IMR-90 (cell line): ENCODE measurements around the gene MYL4. TPM values are rescaled to one million over a fixed set of nuclear protein-coding genes. Genes with fewer than 3 reads are reported as not detected.

Experiments used
- ATAC-seq: fragments of 200-7000 bp; cut with Tn5 transposase; 2 replicates; pipeline ENCODE4 v1.9.1; 2020; ENCODE audit warnings: low read depth, mild to moderate bottlenecking, moderate library complexity
- BruUV-seq: library from RNA; stranded (reverse); fragments of 400-500 nt; replicated peaks from 2 replicates; lab custom pipeline; 2021; lab: Mats Ljungman, UMichigan
- CTCF ChIA-PET: fragments of 300-600 bp; formaldehyde crosslinking; extraction: SDS; loops from one replicate; lab custom pipeline; 2021; ENCODE audit warnings: antibody characterized with exemption; lab: Yijun Ruan, JAX
- POLR2A ChIA-PET: fragments of 300-600 bp; sonication (Branson Sonifier 250); formaldehyde crosslinking; loops from one replicate; lab custom pipeline; 2022; ENCODE audit warnings: antibody characterized with exemption; ENCODE audit not compliant: unreplicated experiment; lab: Charles Lee
- DNase-seq: peaks from one replicate; pipeline ENCODE4 v3.0.0; 2013
- H2AFZ ChIP-seq: replicated peaks from 2 replicates; pipeline ENCODE3; 2013; ENCODE audit warnings: low read length, mild to moderate bottlenecking; ENCODE audit not compliant: poor library complexity
- H2AK5ac ChIP-seq: 2 replicates; pipeline ENCODE4 v1.6.1; 2013; ENCODE audit warnings: low read depth, low read length, inconsistent platforms
- H2AK9ac ChIP-seq: replicated peaks from 2 replicates; pipeline ENCODE3; 2013; ENCODE audit warnings: mild to moderate bottlenecking, low read depth, low read length, moderate library complexity; ENCODE audit not compliant: poor library complexity
- H2BK120ac ChIP-seq: 2 replicates; pipeline ENCODE4 v1.6.1; 2013; ENCODE audit warnings: low read depth, low read length, inconsistent platforms
- H2BK15ac ChIP-seq: 3 replicates; pipeline ENCODE4 v1.6.1; 2013; ENCODE audit warnings: low read depth, low read length, inconsistent platforms
- H2BK20ac ChIP-seq: 2 replicates; pipeline ENCODE4 v1.6.1; 2013; ENCODE audit warnings: low read depth, mild to moderate bottlenecking, inconsistent platforms, low read length, moderate library complexity
- H2BK5ac ChIP-seq: 2 replicates; pipeline ENCODE4 v1.6.1; 2013; ENCODE audit warnings: mild to moderate bottlenecking, low read depth, low read length, inconsistent platforms; ENCODE audit not compliant: poor library complexity, severe bottlenecking
- H3K14ac ChIP-seq: replicated peaks from 2 replicates; pipeline ENCODE4 v1.6.1; 2013; ENCODE audit warnings: low read depth, low read length, inconsistent platforms
- H3K18ac ChIP-seq: 2 replicates; pipeline ENCODE4 v1.6.1; 2013; ENCODE audit warnings: low read depth, low read length, control low read depth
- H3K23ac ChIP-seq: 2 replicates; pipeline ENCODE4 v1.6.1; 2013; ENCODE audit warnings: low read depth, low read length, inconsistent platforms
- H3K27ac ChIP-seq: 2 replicates; pipeline ENCODE4 v1.5.1; 2013; ENCODE audit warnings: mild to moderate bottlenecking, control low read depth, low read length; ENCODE audit not compliant: insufficient read depth
- H3K27me3 ChIP-seq: 2 replicates; pipeline ENCODE4 v1.6.1; 2013; ENCODE audit warnings: low read length; ENCODE audit not compliant: control insufficient read depth, insufficient read depth
- H3K36me3 ChIP-seq: 2 replicates; pipeline ENCODE4 v1.6.1; 2013; ENCODE audit warnings: low read length, mixed read lengths; ENCODE audit not compliant: control insufficient read depth, insufficient read depth
- H3K4ac ChIP-seq: 2 replicates; pipeline ENCODE4 v1.6.1; 2013; ENCODE audit warnings: low read depth, low read length, inconsistent platforms
- H3K4me1 ChIP-seq: 2 replicates; pipeline ENCODE4 v1.6.1; 2013; ENCODE audit warnings: low read length, mixed read lengths; ENCODE audit not compliant: control insufficient read depth, insufficient read depth
- H3K4me2 ChIP-seq: 2 replicates; pipeline ENCODE4 v1.6.1; 2013; ENCODE audit warnings: low read depth, mild to moderate bottlenecking, control low read depth, low read length, moderate library complexity
- H3K4me3 ChIP-seq: 2 replicates; pipeline ENCODE4 v1.5.1; 2013; ENCODE audit warnings: low read depth, mild to moderate bottlenecking, control low read depth, low read length, moderate library complexity; ENCODE audit not compliant: insufficient read depth
- H3K56ac ChIP-seq: 2 replicates; pipeline ENCODE4 v1.6.1; 2013; ENCODE audit warnings: low read length, inconsistent platforms; ENCODE audit not compliant: insufficient read depth; ENCODE audit errors: extremely low read depth
- H3K79me1 ChIP-seq, 2 experiments: 2 replicates each; pipeline ENCODE4 v1.6.1; 2013; ENCODE audit warnings: low read length in 2 of 2, inconsistent platforms in 1 of 2, low read depth in 1 of 2
- H3K9ac ChIP-seq: 2 replicates; pipeline ENCODE4 v1.6.1; 2013; ENCODE audit warnings: low read depth, low read length, control low read depth
- H3K9me1 ChIP-seq: 2 replicates; pipeline ENCODE4 v1.6.1; 2013; ENCODE audit warnings: low read length, inconsistent platforms; ENCODE audit not compliant: insufficient read depth
- H3K9me3 ChIP-seq: 2 replicates; pipeline ENCODE4 v1.6.1; 2013; ENCODE audit warnings: low read length; ENCODE audit not compliant: control insufficient read depth, insufficient read depth
- H4K20me1 ChIP-seq: 2 replicates; pipeline ENCODE4 v1.6.1; 2013; ENCODE audit warnings: low read length, inconsistent platforms; ENCODE audit not compliant: insufficient read depth
- H4K5ac ChIP-seq: 2 replicates; pipeline ENCODE4 v1.6.1; 2013; ENCODE audit warnings: mild to moderate bottlenecking, low read depth, low read length, control low read depth
- H4K8ac ChIP-seq, 2 experiments: 2 replicates each; pipeline ENCODE4 v1.6.1; 2013; ENCODE audit warnings: low read depth in 2 of 2, low read length in 2 of 2, control low read depth in 1 of 2, inconsistent platforms in 1 of 2
- H4K91ac ChIP-seq: 2 replicates; pipeline ENCODE4 v1.6.1; 2013; ENCODE audit warnings: low read depth, low read length, inconsistent platforms; ENCODE audit not compliant: insufficient read depth
- BHLHE40 ChIP-seq: fragments of 150-350 bp; IDR thresholded peaks from 2 replicates; pipeline ENCODE4 v1.6.1; 2016; ENCODE audit warnings: mild to moderate bottlenecking, low read depth, low read length
- CEBPB ChIP-seq: IDR thresholded peaks from 2 replicates; pipeline ENCODE4 v1.6.1; 2012; ENCODE audit warnings: low read depth, low read length, improper control_type of control experiment
- CHD1 ChIP-seq: IDR thresholded peaks from 2 replicates; pipeline ENCODE4 v1.6.1; 2012; ENCODE audit warnings: low read depth, low read length, improper control_type of control experiment
- ELK1 ChIP-seq: fragments of 150-350 bp; IDR thresholded peaks from 2 replicates; pipeline ENCODE4 v1.6.1; 2016; ENCODE audit warnings: low read depth, mild to moderate bottlenecking, low read length, moderate library complexity, borderline replicate concordance
- FOS ChIP-seq: fragments of 150-350 bp; IDR thresholded peaks from 2 replicates; pipeline ENCODE4 v1.6.1; 2016; ENCODE audit warnings: low read depth, low read length
- MAFK ChIP-seq: IDR thresholded peaks from 2 replicates; pipeline ENCODE4 v1.6.1; 2012; ENCODE audit warnings: low read depth, low read length, improper control_type of control experiment
- MAZ ChIP-seq: IDR thresholded peaks from 2 replicates; pipeline ENCODE4 v1.6.1; 2012; ENCODE audit warnings: low read depth, mild to moderate bottlenecking, low read length, improper control_type of control experiment, moderate library complexity, borderline replicate concordance
- MXI1 ChIP-seq: IDR thresholded peaks from 2 replicates; pipeline ENCODE4 v1.6.1; 2012; ENCODE audit warnings: low read depth, mild to moderate bottlenecking, low read length, moderate library complexity, borderline replicate concordance
- NFE2L2 ChIP-seq: fragments of 150-350 bp; IDR thresholded peaks from 2 replicates; pipeline ENCODE4 v1.6.1; 2016; ENCODE audit warnings: low read depth, mild to moderate bottlenecking, low read length
- POLR2A ChIP-seq: IDR thresholded peaks from 2 replicates; pipeline ENCODE4 v1.6.1; 2012; ENCODE audit warnings: mild to moderate bottlenecking, low read depth, low read length
- RAD21 ChIP-seq: IDR thresholded peaks from 2 replicates; pipeline ENCODE4 v1.6.1; 2012; ENCODE audit warnings: low read length, improper control_type of control experiment
- RCOR1 ChIP-seq: IDR thresholded peaks from 2 replicates; pipeline ENCODE4 v1.6.1; 2012; ENCODE audit warnings: mild to moderate bottlenecking, low read length, improper control_type of control experiment; ENCODE audit not compliant: insufficient replicate concordance
- RFX5 ChIP-seq: IDR thresholded peaks from 2 replicates; pipeline ENCODE4 v1.8.0; 2012; ENCODE audit warnings: low read depth, mild to moderate bottlenecking, low read length, moderate library complexity
- SMC3 ChIP-seq: fragments of 150-350 bp; IDR thresholded peaks from 2 replicates; pipeline ENCODE4 v1.6.1; 2016; ENCODE audit warnings: low read depth, mild to moderate bottlenecking, antibody characterized with exemption, low read length, moderate library complexity
- USF2 ChIP-seq: fragments of 150-350 bp; IDR thresholded peaks from 2 replicates; pipeline ENCODE4 v1.6.1; 2017; ENCODE audit warnings: mild to moderate bottlenecking, antibody characterized with exemption, low read length, low read depth
- WGBS, 2 experiments: methylation state at CpG; one replicate each; pipeline versions ENCODE4 v1.1.5 to v1.1.7; 2013; ENCODE audit warnings: missing lambda C conversion rate in 2 of 2; ENCODE audit not compliant: insufficient read length in 1 of 2; ENCODE audit errors: extremely low coverage in 2 of 2; 5-methylcytosine and 5-hydroxymethylcytosine counted together
- dilution Hi-C: fragments of 300-500 bp; cut with HindIII; formaldehyde crosslinking; loops from one replicate; pipeline ENCODE4 v1.14.3; 2018; ENCODE audit warnings: low sequenced_read_pairs; ENCODE audit not compliant: unreplicated experiment
- in situ Hi-C: fragments of 300-500 bp; cut with MboI; formaldehyde crosslinking; loops from 3 replicates; pipeline ENCODE4 v1.14.3; 2019; ENCODE audit warnings: low sequenced_read_pairs, inconsistent platforms, mixed read lengths
- intact Hi-C: fragments of 100-400 bp; cut with micrococcal nuclease; formaldehyde crosslinking; loops from 2 replicates; pipeline ENCODE4 v1.10.0; 2022
- polyA plus RNA-seq, 3 experiments: library from polyadenylated mRNA; depleted of rRNA; stranded (reverse); fragments of >200 nt; gene quantifications; 2 replicates each; pipeline ENCODE4 v1.2.3, GENCODE V29; 2012; ENCODE audit warnings: low replicate concordance in 1 of 3
- total RNA-seq: library from RNA; depleted of rRNA; stranded (reverse); fragments of >200 nt; gene quantifications from 2 replicates; pipeline ENCODE4 v1.2.3, GENCODE V29; 2012

Gene MYL4
- total and polyA plus RNA-seq, 2 of the 4 experiments (the other 2 are of a cell fraction) = not detected

GRCh38 chr17:47254403-47254943 is 45.3 kb downstream of the MYL4 start:
- Histone ChIP-seq H3K9ac (peak overlapping the region; percentile 87), H4K8ac (peak overlapping the region; percentile 44 to 60; a peak in 2 of 4 replicates), H3K27me3 (no peaks in the 10 kb centered on the region; the same call in 1 of the 2 replicates), H2BK120ac (peak overlapping the region; percentile 88), H3K56ac (no peak overlapping the region; the same call in 1 of the 2 replicates), H3K4me1 (peaks cover 15% of the 10 kb centered on the region), H3K4me2 (peak overlapping the region; percentile 93), H2AK5ac (peak overlapping the region; percentile 87), H4K5ac (peak overlapping the region; percentile 15; the same call in 1 of the 2 replicates), H3K79me1 (peaks cover 6 to 43% of the 10 kb centered on the region in 2 experiments; a peak in 3 of 4 replicates), H3K18ac (peak overlapping the region; percentile 39), H3K4me3 (peak overlapping the region; percentile 99), H3K4ac (peak overlapping the region; percentile 76), H3K23ac (peak overlapping the region; percentile 91; the same call in 1 of the 2 replicates), H2BK15ac (0 out of 3 replicates have a peak overlapping the region, but pooled peaks have one; percentile 23), H4K20me1 (no peaks in the 10 kb centered on the region), H3K9me1 (peaks cover 4% of the 10 kb centered on the region), H3K36me3 (peaks cover 2% of the 10 kb centered on the region; the same call in 1 of the 2 replicates), H3K14ac (peak overlapping the region; percentile 83), H2AK9ac (peak overlapping the region; percentile 67), H3K9me3 (no peaks in the 10 kb centered on the region), H2BK20ac (no peak overlapping the region; the same call in 1 of the 2 replicates), H4K91ac (peak overlapping the region; percentile 64), H2AFZ (peak overlapping the region; percentile 95), H3K27ac (peak overlapping the region; percentile 48; the same call in 1 of the 2 replicates), H2BK5ac (no peak overlapping the region)
- in situ Hi-C loops (no loop called here), dilution Hi-C loops (no loop called here), intact Hi-C loops (no loop called here)
- ATAC-seq (no peak), DNase-seq (no peak)
- WGBS, 2 experiments = 33% methylated on average over 4 of the region's 15 CpGs; no CpG with 5 or more reads in 1 of the 2 experiments
- CTCF ChIA-PET = no interaction called here
- no TSS peak for BruUV-seq
- POLR2A ChIA-PET = no interaction called here
- TF ChIP-seq CEBPB = no peak
- TF ChIP-seq RFX5 = no peak
- no peak for TF ChIP-seq ELK1
- no peak for TF ChIP-seq MAFK
- no peak for TF ChIP-seq MXI1
- no peak for TF ChIP-seq MAZ
- TF ChIP-seq NFE2L2 = no peak
- no peak for TF ChIP-seq USF2
- no peak for TF ChIP-seq POLR2A
- no peak for TF ChIP-seq RCOR1
- no peak for TF ChIP-seq SMC3
- no peak for TF ChIP-seq FOS
- no peak for TF ChIP-seq CHD1
- TF ChIP-seq RAD21 = no peak
- no peak for TF ChIP-seq BHLHE40
